NOMO-1 (cell line): ENCODE data around the gene HSD3B2.
"Not testable (repeated sequence)": the region's sequence is repeated elsewhere in the genome, so short reads cannot be mapped to it uniquely, and the experiment has no call there.

Source experiments
- DNase-seq, 2 experiments: peaks; one replicate each; lab custom pipeline; 2025; ENCODE audit not compliant: unreplicated experiment in 2 of 2; lab: John Stamatoyannopoulos, UW

Gene HSD3B2

DNA sequence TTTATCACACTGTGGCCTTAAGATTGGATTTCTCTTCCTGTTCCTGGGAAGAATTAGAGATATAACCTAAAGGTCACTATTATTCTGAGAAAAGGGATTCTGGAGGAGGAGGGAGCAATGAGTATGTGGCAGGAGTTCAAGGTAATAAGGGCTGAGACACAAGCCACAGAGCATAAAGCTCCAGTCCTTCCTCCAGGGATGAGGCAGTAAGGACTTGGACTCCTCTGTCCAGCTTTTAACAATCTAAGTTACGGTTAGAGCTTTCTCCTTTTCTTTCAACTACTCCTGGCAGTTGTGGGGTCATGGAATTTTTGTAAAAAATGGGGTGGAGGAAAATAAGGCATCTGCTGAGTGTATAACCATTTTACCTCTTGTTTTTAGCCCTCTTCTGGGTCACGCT, at the start of gene HSD3B2:
HSD3B2 (plus strand) TSS at position 201 of the 400 bp plus-strand sequence. CDS start 270 bp downstream, outside the sequence.
- no peak for DNase-seq

DNA sequence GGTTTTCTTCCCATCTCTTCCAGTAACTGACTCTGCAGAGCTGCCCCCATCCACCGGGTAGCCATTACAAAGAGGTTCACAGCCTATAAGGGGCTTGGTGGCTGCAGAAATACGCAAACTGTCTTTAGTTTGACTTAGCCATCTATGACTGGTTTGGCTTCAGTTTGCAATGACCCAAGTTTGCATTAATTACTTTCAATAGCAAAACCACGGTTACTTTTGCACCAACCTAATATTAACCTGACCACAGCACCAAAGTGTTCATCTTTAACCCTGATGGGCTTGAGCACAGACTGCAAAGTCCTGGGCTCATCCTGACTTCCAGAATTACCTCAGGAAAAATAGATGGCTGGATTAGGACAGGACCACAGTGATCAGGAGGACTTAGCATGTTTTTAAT, 48.5 kb upstream of the HSD3B2 start:
- no peak for DNase-seq

DNA sequence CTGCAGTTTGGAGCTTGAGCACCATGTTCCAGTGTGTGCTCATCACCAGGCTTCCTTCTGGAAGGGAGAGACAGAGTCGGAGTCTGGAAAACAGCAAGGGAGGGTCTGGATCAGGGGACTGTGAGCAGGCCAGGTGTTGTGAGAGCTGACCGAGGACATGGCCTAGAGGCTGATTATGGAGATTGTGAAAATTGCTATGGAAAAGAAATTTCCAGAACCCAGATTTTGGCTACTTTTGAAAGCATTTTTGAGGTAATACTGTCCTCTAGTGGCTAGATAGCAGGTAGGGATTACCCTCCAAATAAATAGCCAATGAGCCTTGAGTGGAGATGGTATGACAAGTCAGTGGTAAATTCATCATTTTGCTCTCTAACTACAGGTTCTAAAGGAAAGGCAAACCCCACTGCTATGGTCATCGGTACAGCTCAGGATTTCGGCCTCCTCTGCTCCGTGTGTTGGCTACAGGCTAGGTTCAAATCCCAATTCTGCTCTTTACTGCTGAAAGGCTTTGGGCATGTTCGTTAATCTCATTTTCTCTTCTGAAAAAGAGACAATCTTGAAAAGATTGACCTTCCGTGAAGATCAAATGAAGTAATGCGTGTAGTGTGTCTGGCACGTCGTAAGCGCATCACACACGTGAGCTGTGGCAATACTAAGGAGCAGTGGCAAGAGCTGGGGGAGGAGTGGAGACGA, 47.4 kb upstream of the HSD3B2 start:
- DNase-seq: no peak

- no peak for DNase-seq
Observed at GRCh38 chr1:119368554-119368953, 46.4 kb upstream of the HSD3B2 start, which contains the start of gene HAO2. Gene HAO2, plus strand, starts transcription at chr1:119368785. Its CDS starts 12,301 bp downstream, at chr1:119381086.

- no peak for DNase-seq
Observed at GRCh38 chr1:119370748-119371147, 44.2 kb upstream of the HSD3B2 start.

- no peak for DNase-seq
Observed at GRCh38 chr1:119371815-119372214, 43.1 kb upstream of the HSD3B2 start.

- DNase-seq: no peak
Observed at GRCh38 chr1:119372503-119373086, 42.4 kb upstream of the HSD3B2 start.

DNA sequence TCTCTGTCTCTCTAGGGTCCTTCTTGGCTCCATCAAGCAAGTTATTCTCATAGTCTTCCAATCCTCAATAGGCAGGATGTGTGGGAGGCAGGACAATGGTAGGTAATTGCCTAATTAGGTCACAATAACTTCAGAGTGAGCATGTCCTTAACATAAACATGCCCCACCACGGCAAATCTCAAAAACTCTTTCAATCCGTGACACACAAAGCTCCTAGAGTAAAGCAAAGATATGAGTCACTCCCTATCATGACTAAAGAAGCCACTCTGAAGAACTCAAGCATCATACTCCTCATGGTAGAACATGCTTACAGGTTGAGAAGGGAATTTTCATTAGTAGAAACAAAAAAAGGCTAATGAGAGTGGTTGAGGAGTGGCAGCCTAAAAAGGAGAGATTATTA, 41.5 kb upstream of the HSD3B2 start:
- DNase-seq: no peak

- no peak for DNase-seq
Observed at GRCh38 chr1:119374208-119374874, 40.6 kb upstream of the HSD3B2 start.

DNA sequence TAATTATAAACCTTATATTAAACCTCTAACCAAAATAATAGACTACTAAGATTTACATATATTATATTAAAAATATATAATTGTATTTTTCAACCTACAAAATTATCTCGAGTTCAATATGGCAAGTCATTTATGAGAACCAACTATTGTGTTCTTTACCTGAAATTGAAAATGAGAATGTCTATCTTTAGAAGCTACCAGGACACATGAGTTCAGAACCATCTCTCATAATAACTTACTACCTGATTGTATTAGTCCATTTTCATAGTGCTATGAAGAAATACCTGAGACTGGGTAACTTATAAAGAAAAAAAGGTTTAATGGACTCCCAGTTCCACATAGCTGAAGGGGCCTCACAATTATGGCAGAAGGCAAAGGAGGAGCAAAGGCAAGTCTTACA, 39.6 kb upstream of the HSD3B2 start:
- DNase-seq: no peak

- DNase-seq: no peak
Observed at GRCh38 chr1:119376594-119376993, 38.4 kb upstream of the HSD3B2 start.

GRCh38 chr1:119377594-119377993, 37.4 kb upstream of the HSD3B2 start:
- not testable (repeated sequence) for DNase-seq

- no peak for DNase-seq
Observed at GRCh38 chr1:119379117-119379516, 35.8 kb upstream of the HSD3B2 start.

- no peak for DNase-seq
Observed at GRCh38 chr1:119380304-119380703, 34.6 kb upstream of the HSD3B2 start.

DNA sequence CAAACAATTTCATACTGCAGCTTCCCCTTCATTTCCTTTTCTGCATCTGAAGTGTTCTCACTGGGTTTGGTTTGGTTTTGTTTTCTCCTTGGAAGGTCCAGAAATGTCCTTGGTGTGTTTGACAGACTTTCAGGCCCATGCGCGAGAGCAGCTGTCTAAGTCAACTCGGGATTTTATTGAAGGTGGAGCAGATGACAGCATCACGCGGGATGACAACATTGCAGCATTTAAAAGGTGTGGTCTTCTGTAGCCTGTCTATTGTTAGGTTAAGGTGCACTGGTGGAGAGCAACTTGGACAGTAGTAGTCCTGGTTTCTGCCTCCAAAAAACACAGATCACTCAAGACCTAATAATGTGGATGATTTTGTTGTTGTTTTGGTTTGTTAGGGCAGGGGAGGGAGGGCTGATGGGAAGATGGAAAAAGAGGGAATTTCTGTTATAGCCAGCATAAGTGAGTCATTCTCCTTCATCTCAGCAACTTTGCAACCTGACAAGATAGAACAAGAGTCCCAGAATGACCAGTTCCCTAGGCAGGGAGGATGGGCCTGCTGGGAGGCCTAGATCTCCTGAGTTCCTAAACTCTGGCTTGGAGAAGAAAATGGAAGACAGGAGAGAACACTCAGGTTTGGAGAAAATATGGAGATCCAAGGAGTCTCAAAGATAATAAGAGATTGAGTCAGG, 33.8 kb upstream of the HSD3B2 start:
- DNase-seq: no peak

DNA sequence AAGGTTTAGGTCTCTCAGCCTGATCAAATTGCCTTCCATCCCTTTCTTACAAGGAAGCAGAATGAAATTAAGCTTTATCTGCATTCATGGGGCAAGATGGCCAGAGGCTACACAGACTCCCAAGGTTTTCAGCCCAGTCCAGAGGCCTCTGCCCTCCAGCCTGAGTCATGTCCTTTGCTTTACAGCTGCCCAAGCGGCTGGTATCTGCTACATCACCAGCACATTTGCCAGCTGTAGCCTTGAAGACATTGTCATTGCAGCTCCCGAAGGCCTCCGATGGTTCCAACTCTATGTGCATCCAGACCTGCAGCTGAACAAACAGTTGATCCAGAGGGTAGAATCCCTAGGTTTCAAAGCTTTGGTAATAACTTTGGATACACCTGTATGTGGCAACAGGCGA, 30.4 kb upstream of the HSD3B2 start:
- DNase-seq: no peak

- no peak for DNase-seq
Observed at GRCh38 chr1:119385650-119386049, 29.3 kb upstream of the HSD3B2 start.

- no peak for DNase-seq
Observed at GRCh38 chr1:119387858-119388257, 27.1 kb upstream of the HSD3B2 start.

GRCh38 chr1:119388450-119388849, 26.5 kb upstream of the HSD3B2 start:
- DNase-seq: no peak

DNA sequence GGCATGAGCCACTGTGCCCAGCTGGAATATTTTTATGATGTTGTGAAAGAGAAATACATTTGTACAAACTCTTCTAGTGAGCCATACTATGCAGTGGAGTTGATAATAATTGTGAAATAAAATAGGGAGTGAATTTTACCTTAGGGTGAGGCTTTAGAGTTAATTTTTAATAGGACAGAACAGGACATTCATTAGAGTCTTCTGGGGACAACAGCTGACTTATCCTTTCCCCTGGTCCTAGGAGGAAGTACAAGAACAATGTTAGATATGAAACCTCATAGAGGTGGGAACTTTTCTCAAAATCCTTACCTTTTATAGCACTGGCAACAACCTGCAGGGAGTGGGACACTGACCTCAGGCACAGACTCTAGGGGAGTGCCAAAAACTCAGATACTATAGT, 24.4 kb upstream of the HSD3B2 start:
- no peak for DNase-seq

DNA sequence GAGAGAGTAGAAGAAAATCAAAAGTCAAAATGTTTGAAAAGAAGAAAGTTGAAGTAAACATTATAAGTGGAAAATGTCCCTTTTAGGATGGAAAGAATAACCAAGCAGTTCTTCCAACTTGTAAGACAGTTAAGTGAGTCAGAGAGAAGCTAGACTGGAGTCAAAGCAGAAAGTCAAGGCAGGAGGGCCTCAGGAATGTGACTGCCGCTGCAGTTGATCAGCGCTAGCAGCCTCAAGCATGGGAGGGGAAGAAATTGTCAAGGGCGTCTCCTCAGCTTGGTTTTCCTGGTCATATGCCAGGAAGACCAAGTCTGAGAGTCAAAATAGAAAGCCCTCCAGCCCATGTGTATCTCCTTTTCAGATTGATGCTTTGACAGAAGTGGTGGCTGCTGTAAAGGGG, 23.2 kb upstream of the HSD3B2 start:
- no peak for DNase-seq
